ENCODE data around the gene DDX47. TPM values are rescaled to one million over a fixed set of nuclear protein-coding genes. Genes with fewer than 3 reads are reported as not detected.

The DDX47 gene
- total and polyA plus RNA-seq, 2 of the 4 experiments (the other 2 are of a cell fraction) = 77.8 to 89.5 TPM

GRCh38 chr12:12811343-12811742 lies 1.8 kb upstream of the DDX47 start:
- Histone ChIP-seq H2BK5ac (ENCODE audit: low read depth, low read length, poor library complexity, severe bottlenecking) (no peak overlapping the region), H3K18ac (ENCODE audit: low read depth, low read length) (no peak overlapping the region), H3K9me3 (ENCODE audit: control insufficient read depth, insufficient read depth, low read length) (no peaks in the 10 kb centered on the region), H4K20me1 (ENCODE audit: insufficient read depth, low read length) (no peaks in the 10 kb centered on the region), H3K36me3 (ENCODE audit: control insufficient read depth, insufficient read depth, low read length) (no peaks in the 10 kb centered on the region), H2AK9ac (replicated peaks; ENCODE audit: low read depth, low read length, poor library complexity) (no peak overlapping the region), H3K27ac (ENCODE audit: insufficient read depth, low read length) (no peak overlapping the region), H3K9me1 (ENCODE audit: insufficient read depth, low read length) (peaks cover 8% of the 10 kb centered on the region), H3K14ac (replicated peaks; ENCODE audit: low read depth, low read length) (no peak overlapping the region), H2AFZ (replicated peaks; ENCODE audit: low read length, poor library complexity) (no peak overlapping the region), H4K91ac (ENCODE audit: insufficient read depth, low read depth, low read length) (no peak overlapping the region), H4K8ac (ENCODE audit: low read depth in 2 of 2, low read length in 2 of 2) (no peak overlapping the region), H2BK15ac (ENCODE audit: low read depth, low read length) (no peak overlapping the region), H3K9ac (ENCODE audit: low read depth, low read length) (no peak overlapping the region), H2BK120ac (ENCODE audit: low read depth, low read length) (no peak overlapping the region), H3K4me2 (ENCODE audit: low read depth, low read length) (no peak overlapping the region), H3K4me3 (ENCODE audit: insufficient read depth, low read depth, low read length) (no peak overlapping the region), H4K5ac (ENCODE audit: low read depth, low read length) (no peak overlapping the region), H3K27me3 (ENCODE audit: control insufficient read depth, insufficient read depth, low read length) (no peaks in the 10 kb centered on the region), H3K79me1 (ENCODE audit: low read depth in 1 of 2, low read length in 2 of 2) (peaks cover 5 to 28% of the 10 kb centered on the region in 2 experiments; a peak in 3 of 4 replicates), H2BK20ac (ENCODE audit: low read depth, low read length) (no peak overlapping the region), H3K4ac (ENCODE audit: low read depth, low read length) (no peak overlapping the region), H2AK5ac (ENCODE audit: low read depth, low read length) (no peak overlapping the region), H3K23ac (ENCODE audit: low read depth, low read length) (no peak overlapping the region), H3K4me1 (ENCODE audit: control insufficient read depth, insufficient read depth, low read length) (peaks cover 11% of the 10 kb centered on the region), H3K56ac (ENCODE audit: extremely low read depth, insufficient read depth, low read length) (no peak overlapping the region)
- BruUV-seq (replicated peaks) = no TSS peak
- ChIA-PET CTCF (no interaction called here), POLR2A (ENCODE audit: unreplicated experiment) (no interaction called here)
- DNase-seq (no peak), ATAC-seq (ENCODE audit: low read depth) (no peak)
- dilution Hi-C loops (cut with HindIII; ENCODE audit: low sequenced_read_pairs, unreplicated experiment) (no loop called here), intact Hi-C loops (cut with micrococcal nuclease) (no loop called here), in situ Hi-C loops (cut with MboI; ENCODE audit: low sequenced_read_pairs) (no loop called here)
- WGBS, 2 experiments (ENCODE audit: extremely low coverage in 2 of 2, insufficient read length in 1 of 2) = no CpG with 5 or more reads among the region's 3 CpGs
- TF ChIP-seq USF2 (IDR thresholded peaks at IDR 0.05; ENCODE audit: low read depth, low read length) (no peak), NFE2L2 (IDR thresholded peaks at IDR 0.05; ENCODE audit: low read depth, low read length) (no peak), ELK1 (IDR thresholded peaks at IDR 0.05; ENCODE audit: borderline replicate concordance, low read depth, low read length) (no peak), RCOR1 (IDR thresholded peaks at IDR 0.05; ENCODE audit: insufficient replicate concordance, low read length) (no peak), CEBPB (IDR thresholded peaks at IDR 0.05; ENCODE audit: low read depth, low read length) (no peak), SMC3 (IDR thresholded peaks at IDR 0.05; ENCODE audit: low read depth, low read length) (no peak), FOS (IDR thresholded peaks at IDR 0.05; ENCODE audit: low read depth, low read length) (no peak), RFX5 (IDR thresholded peaks at IDR 0.05; ENCODE audit: low read depth, low read length) (no peak), MAFK (IDR thresholded peaks at IDR 0.05; ENCODE audit: low read depth, low read length) (no peak)
